Keratinocyte (primary cell): ENCODE data around the gene TXNDC5. TPM values are rescaled to one million over a fixed set of nuclear protein-coding genes. Genes with fewer than 3 reads are reported as not detected.

ENCODE experiments used
- DNase-seq: peaks from one replicate; pipeline ENCODE4 v3.0.0-alpha.2; 2011; ENCODE audit warnings: low read depth, missing footprints, low spot score
- FAIRE-seq: peaks from 2 replicates; lab custom pipeline; 2011; peaks lifted over from hg19 to GRCh38; lab: Jason Lieb, UNC
- H2AFZ ChIP-seq: 2 replicates; pipeline ENCODE4 v1.6.0; 2012; ENCODE audit warnings: low read length, control low read depth, inconsistent platforms; ENCODE audit not compliant: control insufficient read depth
- H3K27ac ChIP-seq: 2 replicates; pipeline ENCODE4 v1.5.1; 2011; ENCODE audit warnings: low read length; ENCODE audit not compliant: control insufficient read depth, insufficient read depth
- H3K27me3 ChIP-seq: 3 replicates; pipeline ENCODE4 v1.6.0; 2011; ENCODE audit warnings: low read length; ENCODE audit not compliant: control insufficient read depth, insufficient read depth; ENCODE audit errors: extremely low read depth
- H3K36me3 ChIP-seq, 2 experiments: 2 replicates in 1 of 2; 3 replicates in 1 of 2; pipeline ENCODE4 v1.5.1; 2011; ENCODE audit warnings: low read length in 2 of 2, mild to moderate bottlenecking in 1 of 2; ENCODE audit not compliant: control insufficient read depth in 2 of 2, insufficient read depth in 2 of 2; ENCODE audit errors: extremely low read depth in 1 of 2
- H3K4me1 ChIP-seq: 3 replicates; pipeline ENCODE4 v1.5.1; 2011; ENCODE audit warnings: low read length; ENCODE audit not compliant: control insufficient read depth, insufficient read depth; ENCODE audit errors: extremely low read depth
- H3K4me2 ChIP-seq: 3 replicates; pipeline ENCODE4 v1.6.0; 2011; ENCODE audit warnings: low read depth, low read length; ENCODE audit not compliant: control insufficient read depth, insufficient read depth; ENCODE audit errors: extremely low read depth
- H3K4me3 ChIP-seq, 3 experiments: fragments of 200-600 bp in 1 of 3; sonication (generic) in 1 of 3; 2 replicates in 2 of 3; 3 replicates in 1 of 3; pipeline ENCODE4 v1.5.1; 2011 to 2016; ENCODE audit warnings: low read length in 3 of 3, mild to moderate bottlenecking in 3 of 3, control low read depth in 2 of 3, inconsistent platforms in 1 of 3, low read depth in 1 of 3, mixed read lengths in 1 of 3, mixed run types in 1 of 3, moderate library complexity in 1 of 3; ENCODE audit not compliant: control insufficient read depth in 2 of 3, insufficient read depth in 2 of 3; ENCODE audit errors: extremely low read depth in 1 of 3
- H3K79me2 ChIP-seq: 2 replicates; pipeline ENCODE4 v1.6.0; 2012; ENCODE audit warnings: low read length; ENCODE audit not compliant: control insufficient read depth, insufficient read depth
- H3K9ac ChIP-seq: 3 replicates; pipeline ENCODE4 v1.6.0; 2011; ENCODE audit warnings: low read length; ENCODE audit not compliant: control insufficient read depth, insufficient read depth; ENCODE audit errors: extremely low read depth
- H3K9me1 ChIP-seq: 3 replicates; pipeline ENCODE4 v1.6.0; 2011; ENCODE audit warnings: low read length; ENCODE audit not compliant: control insufficient read depth, insufficient read depth; ENCODE audit errors: extremely low read depth
- H3K9me3 ChIP-seq: 2 replicates; pipeline ENCODE4 v1.5.1; 2012; ENCODE audit warnings: low read depth, low read length; ENCODE audit not compliant: control insufficient read depth
- H4K20me1 ChIP-seq: 3 replicates; pipeline ENCODE4 v1.6.0; 2011; ENCODE audit warnings: low read length; ENCODE audit not compliant: control insufficient read depth, insufficient read depth; ENCODE audit errors: extremely low read depth
- CTCF ChIP-seq, 3 experiments: IDR thresholded peaks in 1 of 3; conservative IDR thresholded peaks in 1 of 3; optimal IDR thresholded peaks in 1 of 3; 2 replicates in 2 of 3; 3 replicates in 1 of 3; pipeline versions ENCODE3 to v1.5.1; 2011; ENCODE audit warnings: low read length in 3 of 3, mild to moderate bottlenecking in 3 of 3, moderate library complexity in 2 of 3, control low read depth in 1 of 3, inconsistent platforms in 1 of 3; ENCODE audit not compliant: insufficient read depth in 2 of 3; ENCODE audit errors: extremely low read depth in 1 of 3
- EZH2 ChIP-seq: IDR thresholded peaks from one replicate; pipeline ENCODE4 v1.6.1; 2012; ENCODE audit warnings: inconsistent platforms, mild to moderate bottlenecking, low read length, moderate library complexity
- dilution Hi-C: fragments of 300-500 bp; cut with MboI; formaldehyde crosslinking; loops from one replicate; pipeline ENCODE4 v1.7.0; 2020; ENCODE audit warnings: low sequenced_read_pairs; ENCODE audit not compliant: extremely low pct_ligation_motif_present
- polyA plus RNA-seq, 5 experiments: library from polyadenylated mRNA; depleted of rRNA in 3 of 5; stranded (reverse) in 3 of 5; stranded (forward) in 1 of 5; unstranded in 1 of 5; fragments of >200 nt; gene quantifications; 1 replicate in 1 of 5; 2 replicates in 3 of 5; 3 replicates in 1 of 5; pipeline versions ENCODE4 v1.2.1 to v1.2.3, GENCODE V29; 2011 to 2012; ENCODE audit warnings: missing spikeins in 2 of 5, low read depth in 1 of 5, low replicate concordance in 1 of 5

TXNDC5 gene
- polyA plus RNA-seq, 1 donor (not counting 4 experiments of a cell fraction or from before 2014, with no cell fraction given) = 112 TPM

- H3K4me3 ChIP-seq = no peak overlapping the region
- H4K20me1 ChIP-seq = no peaks in the 10 kb centered on the region
- TF ChIP-seq CTCF (optimal IDR thresholded peaks at IDR 0.05 in 1 of 3, IDR thresholded peaks at IDR 0.05 in 1 of 3, conservative IDR thresholded peaks at IDR 0.05 in 1 of 3; ENCODE audit: extremely low read depth in 1 of 3, insufficient read depth in 2 of 3, low read length in 3 of 3) = no peak
- TF ChIP-seq EZH2 = no peak
- no peaks in the 10 kb centered on the region for H3K9me1 ChIP-seq
- no peaks in the 10 kb centered on the region for H3K9me3 ChIP-seq
- no peaks in the 10 kb centered on the region for H3K27me3 ChIP-seq
- H2AFZ ChIP-seq = no peak overlapping the region
- no peak overlapping the region for H3K4me2 ChIP-seq
- DNase-seq (no peak), FAIRE-seq (no peak)
- no peaks in the 10 kb centered on the region for H3K4me1 ChIP-seq
- dilution Hi-C loops = no loop called here
- peaks cover 34% of the 10 kb centered on the region for H3K79me2 ChIP-seq
- H3K9ac ChIP-seq = no peak overlapping the region
- H3K36me3 ChIP-seq = peaks cover 17 to 46% of the 10 kb centered on the region in 2 experiments
- no peak overlapping the region for H3K27ac ChIP-seq
These were observed 6.9 kb downstream of the TXNDC5 start for GRCh38 chr6:7903673-7904072.

- TF ChIP-seq EZH2 = no peak
- TF ChIP-seq CTCF (optimal IDR thresholded peaks at IDR 0.05 in 1 of 3, IDR thresholded peaks at IDR 0.05 in 1 of 3, conservative IDR thresholded peaks at IDR 0.05 in 1 of 3; ENCODE audit: extremely low read depth in 1 of 3, insufficient read depth in 2 of 3, low read length in 3 of 3) = no peak
- Histone ChIP-seq H3K27ac (no peak overlapping the region), H3K9me1 (no peaks in the 10 kb centered on the region), H2AFZ (no peak overlapping the region), H3K4me3 (no peak overlapping the region), H3K9ac (no peak overlapping the region), H3K79me2 (peaks cover 27% of the 10 kb centered on the region), H3K27me3 (no peaks in the 10 kb centered on the region), H4K20me1 (no peaks in the 10 kb centered on the region), H3K4me1 (no peaks in the 10 kb centered on the region), H3K9me3 (no peaks in the 10 kb centered on the region), H3K36me3 (peaks cover 20 to 46% of the 10 kb centered on the region in 2 experiments), H3K4me2 (no peak overlapping the region)
- no peak for FAIRE-seq
- no peak for DNase-seq
- dilution Hi-C loops = no loop called here
These were observed 7.7 kb downstream of the TXNDC5 start for GRCh38 chr6:7902867-7903266.
